Lung (tissue), 12 donors: ENCODE measurements around the gene ADD2. TPM values are rescaled to one million over a fixed set of nuclear protein-coding genes. Genes with fewer than 3 reads are reported as not detected.

Source experiments
- ATAC-seq: fragments of 200-7000 bp; cut with Tn5 transposase; one replicate; pipeline ENCODE4 v1.9.1; 2020; ENCODE audit warnings: moderate number of reproducible peaks; ENCODE audit not compliant: insufficient read depth, low FRiP score
- DNase-seq, 3 donors: peaks; one replicate each; pipeline ENCODE4 v3.0.0-alpha.2; 2013 to 2017
- H3K27ac ChIP-seq, 2 donors: one replicate each; pipeline ENCODE4 v1.5.1; 2013; ENCODE audit warnings: mild to moderate bottlenecking in 2 of 2, moderate library complexity in 2 of 2, control low read depth in 1 of 2, inconsistent platforms in 1 of 2, low read depth in 1 of 2, low read length in 1 of 2
- H3K27me3 ChIP-seq, 3 donors: one replicate each; pipeline ENCODE4 v1.5.1; 2013; ENCODE audit warnings: low read length in 2 of 3; ENCODE audit not compliant: control insufficient read depth in 3 of 3, insufficient read depth in 3 of 3
- H3K36me3 ChIP-seq, 4 donors: one replicate each; pipeline ENCODE4 v1.5.1; 2013; ENCODE audit warnings: low read length in 4 of 4, mild to moderate bottlenecking in 1 of 4, moderate library complexity in 1 of 4; ENCODE audit not compliant: control insufficient read depth in 4 of 4, insufficient read depth in 4 of 4
- H3K4me1 ChIP-seq, 5 donors: one replicate each; pipeline ENCODE4 v1.5.1; 2013; ENCODE audit warnings: low read length in 5 of 5, mild to moderate bottlenecking in 2 of 5, moderate library complexity in 1 of 5; ENCODE audit not compliant: control insufficient read depth in 5 of 5, insufficient read depth in 5 of 5
- H3K4me3 ChIP-seq: one replicate; pipeline ENCODE4 v1.5.1; 2013; ENCODE audit warnings: mild to moderate bottlenecking, control low read depth, moderate library complexity
- H3K9ac ChIP-seq, 2 donors: one replicate each; pipeline ENCODE4 v1.5.1; 2013; ENCODE audit warnings: low read length in 2 of 2, control low read depth in 1 of 2; ENCODE audit not compliant: insufficient read depth in 1 of 2
- H3K9me3 ChIP-seq, 4 donors: one replicate each; pipeline ENCODE4 v1.5.1; 2013; ENCODE audit warnings: low read length in 3 of 4, mild to moderate bottlenecking in 1 of 4, moderate library complexity in 1 of 4; ENCODE audit not compliant: control insufficient read depth in 4 of 4, insufficient read depth in 3 of 4
- WGBS, 2 donors: extraction: QIAGEN DNeasy Blood & Tissue Kit; methylation state at CpG; one replicate each; pipeline ENCODE4 v1.1.7; 2013; 5-methylcytosine and 5-hydroxymethylcytosine counted together
- polyA plus RNA-seq, 2 donors: library from polyadenylated mRNA; stranded (reverse); fragments of 200-250 nt; gene quantifications; one replicate each; pipeline ENCODE4 v1.2.1, GENCODE V29; 2013
- total RNA-seq, 2 donors: library from RNA; depleted of rRNA in 1 of 2; stranded (reverse); fragments of >200 nt in 1 of 2; gene quantifications; one replicate each; pipeline ENCODE4 v1.2.1, GENCODE V29; 2014 to 2021
- TF ChIP-seq, protein P1 (sequence below): IDR thresholded peaks from 2 replicates; pipeline ENCODE4 v1.5.1; 2012; ENCODE audit warnings: mild to moderate bottlenecking; ENCODE audit errors: control extremely low read depth, extremely low read depth
- donor health status: control.
- donor health status: control.
- donor health status: Bipolar disorder and iron deficiency.
- donor health status: healthy.
- donor health status: DM: yes; HTN: yes; CAD: no.

Gene ADD2
- total and polyA plus RNA-seq, 4 donors, result 0.35 to 5.9 (median 1.8) TPM

DNA sequence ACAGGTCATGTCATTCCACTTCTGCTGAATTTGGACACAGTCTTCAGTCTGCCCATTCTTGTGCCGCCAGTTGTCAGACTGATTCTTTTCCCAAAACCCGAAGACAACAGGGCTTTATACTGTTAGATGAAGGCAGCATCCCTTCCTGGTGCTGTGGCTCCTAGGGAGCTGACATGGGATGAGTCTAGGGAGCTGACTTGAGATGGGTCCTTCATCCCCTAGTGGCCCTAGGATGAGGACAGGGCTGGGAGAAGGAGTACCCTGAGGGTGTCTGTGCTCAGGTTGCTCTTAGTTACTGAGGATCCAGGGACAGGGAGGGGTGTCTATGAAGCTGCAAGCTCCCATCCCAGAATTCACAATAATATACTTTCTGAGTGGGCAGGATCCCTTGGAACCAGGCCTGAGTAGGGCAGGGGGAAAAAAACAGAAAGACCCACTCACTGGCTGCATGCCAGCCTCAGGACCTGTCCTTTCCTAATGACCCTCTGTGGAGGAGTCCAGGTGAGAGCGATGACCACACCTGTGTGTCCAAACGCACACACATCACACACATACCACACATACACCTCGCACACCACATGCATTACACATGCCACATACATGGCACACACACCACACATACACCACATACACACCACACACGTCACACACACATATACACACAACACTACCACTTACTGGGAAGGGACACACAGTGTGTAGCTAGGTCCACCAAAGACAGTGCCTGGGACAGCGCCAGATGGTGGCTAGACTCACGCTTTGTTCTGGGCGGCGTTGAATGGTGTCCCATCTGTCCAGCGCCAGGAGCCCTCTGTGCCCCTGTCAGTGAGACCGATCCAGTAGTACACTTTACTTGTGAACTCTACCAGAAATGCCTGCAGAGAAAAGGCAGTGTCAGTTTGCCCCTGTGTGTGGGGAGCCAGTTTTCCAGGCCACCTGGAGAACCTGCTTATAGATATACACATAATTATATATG lies 41.3 kb upstream of the ADD2 start:
- ATAC-seq (no peak), DNase-seq (no peak)
- Histone ChIP-seq H3K9ac (no peak overlapping the region), H3K9me3 (no peaks in the 10 kb centered on the region), H3K36me3 (no peaks in the 10 kb centered on the region), H3K27me3 (no peaks in the 10 kb centered on the region), H3K4me1 (peaks cover 0 to 2% (median 0%) of the 10 kb centered on the region in 5 donors), H3K4me3 (no peak overlapping the region), H3K27ac (no peak overlapping the region)
- TF ChIP-seq, protein P1, sequence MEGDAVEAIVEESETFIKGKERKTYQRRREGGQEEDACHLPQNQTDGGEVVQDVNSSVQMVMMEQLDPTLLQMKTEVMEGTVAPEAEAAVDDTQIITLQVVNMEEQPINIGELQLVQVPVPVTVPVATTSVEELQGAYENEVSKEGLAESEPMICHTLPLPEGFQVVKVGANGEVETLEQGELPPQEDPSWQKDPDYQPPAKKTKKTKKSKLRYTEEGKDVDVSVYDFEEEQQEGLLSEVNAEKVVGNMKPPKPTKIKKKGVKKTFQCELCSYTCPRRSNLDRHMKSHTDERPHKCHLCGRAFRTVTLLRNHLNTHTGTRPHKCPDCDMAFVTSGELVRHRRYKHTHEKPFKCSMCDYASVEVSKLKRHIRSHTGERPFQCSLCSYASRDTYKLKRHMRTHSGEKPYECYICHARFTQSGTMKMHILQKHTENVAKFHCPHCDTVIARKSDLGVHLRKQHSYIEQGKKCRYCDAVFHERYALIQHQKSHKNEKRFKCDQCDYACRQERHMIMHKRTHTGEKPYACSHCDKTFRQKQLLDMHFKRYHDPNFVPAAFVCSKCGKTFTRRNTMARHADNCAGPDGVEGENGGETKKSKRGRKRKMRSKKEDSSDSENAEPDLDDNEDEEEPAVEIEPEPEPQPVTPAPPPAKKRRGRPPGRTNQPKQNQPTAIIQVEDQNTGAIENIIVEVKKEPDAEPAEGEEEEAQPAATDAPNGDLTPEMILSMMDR, result no peak
- WGBS, 2 donors, result 91 to 95% methylated on average over 12 of the region's 12 CpGs

GRCh38 chr2:70807828-70808118 lies 39.8 kb upstream of the ADD2 start:
- DNase-seq (no peak), ATAC-seq (no peak)
- Histone ChIP-seq H3K27me3 (no peaks in the 10 kb centered on the region), H3K9ac (no peak overlapping the region), H3K4me3 (no peak overlapping the region), H3K9me3 (no peaks in the 10 kb centered on the region), H3K27ac (no peak overlapping the region), H3K4me1 (peaks cover 0 to 2% (median 0%) of the 10 kb centered on the region in 5 donors), H3K36me3 (no peaks in the 10 kb centered on the region)
- TF ChIP-seq, protein P1, result no peak
- WGBS, 2 donors, result 90 to 93% methylated on average over 4 of the region's 4 CpGs

- TF ChIP-seq, protein P1, result no peak
- DNase-seq (no peak), ATAC-seq (no peak)
- Histone ChIP-seq H3K9me3 (no peaks in the 10 kb centered on the region), H3K36me3 (no peaks in the 10 kb centered on the region), H3K27me3 (no peaks in the 10 kb centered on the region), H3K4me1 (peaks cover 0 to 2% (median 0%) of the 10 kb centered on the region in 5 donors), H3K9ac (no peak overlapping the region), H3K27ac (no peak overlapping the region), H3K4me3 (no peak overlapping the region)
- WGBS, 2 donors, result 80 to 86% methylated on average over 6 of the region's 6 CpGs
Measured at GRCh38 chr2:70807102-70807827, 39.3 kb upstream of the ADD2 start.
